GM23338 (cell line): Measurements from ENCODE around the gene CELA1. TPM values are rescaled to one million over a fixed set of nuclear protein-coding genes. Genes with fewer than 3 reads are reported as not detected.

Experiments used
- ATAC-seq: fragments of 200-7000 bp; cut with Tn5 transposase; 3 replicates; pipeline ENCODE4 v1.9.1; 2020
- DNase-seq: peaks from one replicate; pipeline ENCODE4 v3.0.0-alpha.2; 2015; ENCODE audit warnings: low spot score
- H2AFZ ChIP-seq: fragments of 200-600 bp; sonication (generic); 2 replicates; pipeline ENCODE4 v1.8.0; 2016; ENCODE audit warnings: antibody characterized with exemption, mild to moderate bottlenecking, moderate library complexity
- H3F3A ChIP-seq: fragments of 200-600 bp; sonication (generic); replicated peaks from 2 replicates; pipeline ENCODE4 v1.8.0; 2017; ENCODE audit warnings: antibody characterized with exemption, mixed run types, low read depth
- H3K27ac ChIP-seq: fragments of 200-600 bp; sonication (generic); 2 replicates; pipeline ENCODE4 v1.6.1; 2016; ENCODE audit warnings: low read depth
- H3K27me3 ChIP-seq: fragments of 200-600 bp; sonication (generic); 2 replicates; pipeline ENCODE4 v1.8.0; 2016; ENCODE audit warnings: mild to moderate bottlenecking, mixed run types, moderate library complexity; ENCODE audit not compliant: insufficient read depth
- H3K36me3 ChIP-seq: fragments of 200-600 bp; sonication (generic); 2 replicates; pipeline ENCODE4 v1.8.0; 2016; ENCODE audit warnings: mild to moderate bottlenecking; ENCODE audit not compliant: insufficient read depth
- H3K4me1 ChIP-seq: fragments of 200-600 bp; sonication (generic); 2 replicates; pipeline ENCODE4 v1.8.0; 2016; ENCODE audit warnings: mild to moderate bottlenecking, moderate library complexity; ENCODE audit not compliant: insufficient read depth
- H3K4me2 ChIP-seq: fragments of 200-600 bp; sonication (generic); 2 replicates; pipeline ENCODE4 v1.7.1; 2017; ENCODE audit warnings: mixed run types
- H3K4me3 ChIP-seq: fragments of 200-600 bp; sonication (generic); 2 replicates; pipeline ENCODE4 v1.6.1; 2016; ENCODE audit warnings: mixed run types
- H3K79me2 ChIP-seq: fragments of 200-600 bp; sonication (generic); replicated peaks from 2 replicates; pipeline ENCODE4 v1.8.0; 2017; ENCODE audit warnings: mild to moderate bottlenecking; ENCODE audit not compliant: insufficient read depth
- H3K9me2 ChIP-seq: fragments of 200-600 bp; sonication (generic); 2 replicates; pipeline ENCODE4 v1.8.0; 2017; ENCODE audit not compliant: insufficient read depth
- H4K20me1 ChIP-seq: fragments of 200-600 bp; sonication (generic); replicated peaks from 2 replicates; pipeline ENCODE4 v1.8.0; 2017; ENCODE audit warnings: mild to moderate bottlenecking; ENCODE audit not compliant: insufficient read depth
- H3K27ac Mint-ChIP-seq: 2 replicates; pipeline ENCODE4 v1.8.0; 2020; ENCODE audit warnings: inconsistent platforms, mild to moderate bottlenecking, moderate library complexity, mixed read lengths
- H3K27me3 Mint-ChIP-seq: 3 replicates; pipeline ENCODE4 v1.8.0; 2022; ENCODE audit warnings: low read depth, mild to moderate bottlenecking, moderate library complexity, mixed read lengths, inconsistent platforms; ENCODE audit not compliant: insufficient read depth, poor library complexity
- H3K36me3 Mint-ChIP-seq: 3 replicates; pipeline ENCODE4 v1.8.0; 2021; ENCODE audit warnings: low read depth, mild to moderate bottlenecking, inconsistent platforms, moderate library complexity, mixed read lengths
- H3K4me1 Mint-ChIP-seq: 3 replicates; pipeline ENCODE4 v1.8.0; 2020; ENCODE audit warnings: mild to moderate bottlenecking, inconsistent platforms, mixed read lengths
- H3K4me3 Mint-ChIP-seq: 3 replicates; pipeline ENCODE4 v1.8.0; 2021; ENCODE audit warnings: moderate library complexity, mild to moderate bottlenecking, inconsistent platforms, mixed read lengths
- H3K9me3 Mint-ChIP-seq: 3 replicates; pipeline ENCODE4 v1.8.0; 2020; ENCODE audit warnings: moderate library complexity, mild to moderate bottlenecking, inconsistent platforms, mixed read lengths
- CREB1 ChIP-seq: fragments of 250-450 bp; sonication (Bioruptor Pico); IDR thresholded peaks from 2 replicates; pipeline ENCODE4 v1.5.0; 2020; ENCODE audit warnings: low read depth, mild to moderate bottlenecking, moderate library complexity
- EZH2 ChIP-seq: fragments of 200-600 bp; sonication (generic); IDR thresholded peaks from one replicate; pipeline ENCODE4 v1.8.0; 2017; ENCODE audit warnings: antibody characterized with exemption, mild to moderate bottlenecking, low read depth; ENCODE audit not compliant: unreplicated experiment
- EZH2phosphoT487 ChIP-seq: fragments of 200-600 bp; sonication (generic); IDR thresholded peaks from one replicate; pipeline ENCODE4 v1.8.1; 2018; ENCODE audit warnings: antibody characterized with exemption; ENCODE audit not compliant: unreplicated experiment
- JUNB ChIP-seq: IDR thresholded peaks from one replicate; pipeline ENCODE4 v1.6.1; 2016; ENCODE audit warnings: antibody characterized with exemption; ENCODE audit not compliant: unreplicated experiment
- NANOG ChIP-seq: IDR thresholded peaks from 2 replicates; pipeline ENCODE4 v1.6.1; 2016; ENCODE audit warnings: antibody characterized with exemption, borderline replicate concordance
- POLR2AphosphoS5 ChIP-seq: IDR thresholded peaks from 2 replicates; pipeline ENCODE4 v1.6.1; 2016; ENCODE audit warnings: antibody characterized with exemption, low read depth
- STAT1 ChIP-seq: IDR thresholded peaks from one replicate; pipeline ENCODE4 v1.6.1; 2016; ENCODE audit warnings: antibody characterized with exemption; ENCODE audit not compliant: unreplicated experiment
- ZNF114 ChIP-seq: fragments of 250-450 bp; sonication (Bioruptor Pico); IDR thresholded peaks from 2 replicates; pipeline ENCODE4 v1.5.0; 2020; ENCODE audit warnings: mild to moderate bottlenecking, moderate library complexity
- ZNF331 ChIP-seq: fragments of 250-450 bp; sonication (Bioruptor Pico); IDR thresholded peaks from 2 replicates; pipeline ENCODE4 v1.5.0; 2020; ENCODE audit warnings: low read depth, mild to moderate bottlenecking, moderate library complexity
- polyA plus RNA-seq: library from polyadenylated mRNA; unstranded; fragments of >200 nt; fragmentation: Nextera tagmentation; extraction: Ambion mirVana; gene quantifications from 2 replicates; pipeline ENCODE4 v1.2.1, GENCODE V29; 2016
- total RNA-seq: library from RNA; depleted of rRNA; stranded (reverse); fragments of >200 nt; shearing (Covaris generic); gene quantifications from 2 replicates; pipeline ENCODE4 v1.2.3, GENCODE V29; 2014
- TF ChIP-seq, protein P1 (sequence below), 2 experiments: fragments of 200-600 bp in 1 of 2; sonication (generic) in 1 of 2; conservative IDR thresholded peaks; 2 replicates each; pipeline versions ENCODE4 v1.5.1 to v1.6.1; 2016 to 2017; ENCODE audit warnings: antibody characterized with exemption in 2 of 2, low read depth in 2 of 2, mild to moderate bottlenecking in 2 of 2, moderate library complexity in 1 of 2
- TF ChIP-seq, protein P2 (sequence below): IDR thresholded peaks from 2 replicates; pipeline ENCODE4 v1.6.1; 2016; ENCODE audit warnings: antibody characterized with exemption
- TF ChIP-seq, protein P3 (sequence below): fragments of 250-450 bp; sonication (Bioruptor Pico); IDR thresholded peaks from 2 replicates; pipeline ENCODE4 v1.5.0; 2020; ENCODE audit warnings: mild to moderate bottlenecking, moderate library complexity
- TF ChIP-seq, protein P4 (sequence below): IDR thresholded peaks from one replicate; pipeline ENCODE4 v1.6.1; 2018; ENCODE audit warnings: antibody characterized with exemption; ENCODE audit not compliant: unreplicated experiment

The CELA1 gene
- total and polyA plus RNA-seq, 2 experiments from 2014 or later, result not detected

DNA sequence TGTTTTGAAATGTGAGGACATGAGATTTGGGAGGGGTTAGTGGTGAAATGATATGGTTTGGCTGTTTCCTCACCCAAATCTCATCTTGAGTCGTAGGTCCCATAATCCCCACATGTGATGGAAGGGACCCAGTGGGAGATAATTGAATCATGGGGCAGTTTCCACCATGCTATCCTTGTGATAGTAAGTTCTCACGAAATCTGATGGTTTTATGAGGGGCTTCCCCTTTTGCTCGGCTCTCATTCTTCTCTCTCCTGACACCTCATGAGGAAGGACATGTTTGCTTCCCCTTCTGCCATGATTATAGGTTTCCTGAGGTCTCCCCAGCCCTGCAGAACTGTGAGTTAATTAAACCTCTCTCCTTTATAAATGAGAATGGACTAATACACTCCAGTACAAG is 26.7 kb upstream of the CELA1 start:
- Mint-ChIP-seq H3K9me3 (no peaks in the 10 kb centered on the region), H3K27me3 (no peaks in the 10 kb centered on the region), H3K36me3 (peaks cover 24% of the 10 kb centered on the region), H3K27ac (no peak overlapping the region), H3K4me1 (peaks cover 26% of the 10 kb centered on the region), H3K4me3 (no peak overlapping the region)
- no peak overlapping the region for H3K27ac ChIP-seq
- ATAC-seq, result no peak
- H3K4me1 ChIP-seq, result peaks cover 12% of the 10 kb centered on the region; the same call in 1 of the 2 replicates
- TF ChIP-seq CREB1 (CRISPR knock-in tag) (no peak), JUNB (no peak), ZNF331 (no peak), STAT1 (no peak), EZH2 (no peak), EZH2phosphoT487 (no peak), ZNF114 (CRISPR knock-in tag) (no peak), NANOG (no peak), POLR2AphosphoS5 (no peak)
- TF ChIP-seq, protein P1, sequence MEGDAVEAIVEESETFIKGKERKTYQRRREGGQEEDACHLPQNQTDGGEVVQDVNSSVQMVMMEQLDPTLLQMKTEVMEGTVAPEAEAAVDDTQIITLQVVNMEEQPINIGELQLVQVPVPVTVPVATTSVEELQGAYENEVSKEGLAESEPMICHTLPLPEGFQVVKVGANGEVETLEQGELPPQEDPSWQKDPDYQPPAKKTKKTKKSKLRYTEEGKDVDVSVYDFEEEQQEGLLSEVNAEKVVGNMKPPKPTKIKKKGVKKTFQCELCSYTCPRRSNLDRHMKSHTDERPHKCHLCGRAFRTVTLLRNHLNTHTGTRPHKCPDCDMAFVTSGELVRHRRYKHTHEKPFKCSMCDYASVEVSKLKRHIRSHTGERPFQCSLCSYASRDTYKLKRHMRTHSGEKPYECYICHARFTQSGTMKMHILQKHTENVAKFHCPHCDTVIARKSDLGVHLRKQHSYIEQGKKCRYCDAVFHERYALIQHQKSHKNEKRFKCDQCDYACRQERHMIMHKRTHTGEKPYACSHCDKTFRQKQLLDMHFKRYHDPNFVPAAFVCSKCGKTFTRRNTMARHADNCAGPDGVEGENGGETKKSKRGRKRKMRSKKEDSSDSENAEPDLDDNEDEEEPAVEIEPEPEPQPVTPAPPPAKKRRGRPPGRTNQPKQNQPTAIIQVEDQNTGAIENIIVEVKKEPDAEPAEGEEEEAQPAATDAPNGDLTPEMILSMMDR (conservative IDR thresholded peaks at IDR 0.05; ENCODE audit: low read depth in 2 of 2), result no peak
- TF ChIP-seq, protein P2, sequence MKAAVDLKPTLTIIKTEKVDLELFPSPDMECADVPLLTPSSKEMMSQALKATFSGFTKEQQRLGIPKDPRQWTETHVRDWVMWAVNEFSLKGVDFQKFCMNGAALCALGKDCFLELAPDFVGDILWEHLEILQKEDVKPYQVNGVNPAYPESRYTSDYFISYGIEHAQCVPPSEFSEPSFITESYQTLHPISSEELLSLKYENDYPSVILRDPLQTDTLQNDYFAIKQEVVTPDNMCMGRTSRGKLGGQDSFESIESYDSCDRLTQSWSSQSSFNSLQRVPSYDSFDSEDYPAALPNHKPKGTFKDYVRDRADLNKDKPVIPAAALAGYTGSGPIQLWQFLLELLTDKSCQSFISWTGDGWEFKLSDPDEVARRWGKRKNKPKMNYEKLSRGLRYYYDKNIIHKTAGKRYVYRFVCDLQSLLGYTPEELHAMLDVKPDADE, result no peak
- TF ChIP-seq, protein P3, sequence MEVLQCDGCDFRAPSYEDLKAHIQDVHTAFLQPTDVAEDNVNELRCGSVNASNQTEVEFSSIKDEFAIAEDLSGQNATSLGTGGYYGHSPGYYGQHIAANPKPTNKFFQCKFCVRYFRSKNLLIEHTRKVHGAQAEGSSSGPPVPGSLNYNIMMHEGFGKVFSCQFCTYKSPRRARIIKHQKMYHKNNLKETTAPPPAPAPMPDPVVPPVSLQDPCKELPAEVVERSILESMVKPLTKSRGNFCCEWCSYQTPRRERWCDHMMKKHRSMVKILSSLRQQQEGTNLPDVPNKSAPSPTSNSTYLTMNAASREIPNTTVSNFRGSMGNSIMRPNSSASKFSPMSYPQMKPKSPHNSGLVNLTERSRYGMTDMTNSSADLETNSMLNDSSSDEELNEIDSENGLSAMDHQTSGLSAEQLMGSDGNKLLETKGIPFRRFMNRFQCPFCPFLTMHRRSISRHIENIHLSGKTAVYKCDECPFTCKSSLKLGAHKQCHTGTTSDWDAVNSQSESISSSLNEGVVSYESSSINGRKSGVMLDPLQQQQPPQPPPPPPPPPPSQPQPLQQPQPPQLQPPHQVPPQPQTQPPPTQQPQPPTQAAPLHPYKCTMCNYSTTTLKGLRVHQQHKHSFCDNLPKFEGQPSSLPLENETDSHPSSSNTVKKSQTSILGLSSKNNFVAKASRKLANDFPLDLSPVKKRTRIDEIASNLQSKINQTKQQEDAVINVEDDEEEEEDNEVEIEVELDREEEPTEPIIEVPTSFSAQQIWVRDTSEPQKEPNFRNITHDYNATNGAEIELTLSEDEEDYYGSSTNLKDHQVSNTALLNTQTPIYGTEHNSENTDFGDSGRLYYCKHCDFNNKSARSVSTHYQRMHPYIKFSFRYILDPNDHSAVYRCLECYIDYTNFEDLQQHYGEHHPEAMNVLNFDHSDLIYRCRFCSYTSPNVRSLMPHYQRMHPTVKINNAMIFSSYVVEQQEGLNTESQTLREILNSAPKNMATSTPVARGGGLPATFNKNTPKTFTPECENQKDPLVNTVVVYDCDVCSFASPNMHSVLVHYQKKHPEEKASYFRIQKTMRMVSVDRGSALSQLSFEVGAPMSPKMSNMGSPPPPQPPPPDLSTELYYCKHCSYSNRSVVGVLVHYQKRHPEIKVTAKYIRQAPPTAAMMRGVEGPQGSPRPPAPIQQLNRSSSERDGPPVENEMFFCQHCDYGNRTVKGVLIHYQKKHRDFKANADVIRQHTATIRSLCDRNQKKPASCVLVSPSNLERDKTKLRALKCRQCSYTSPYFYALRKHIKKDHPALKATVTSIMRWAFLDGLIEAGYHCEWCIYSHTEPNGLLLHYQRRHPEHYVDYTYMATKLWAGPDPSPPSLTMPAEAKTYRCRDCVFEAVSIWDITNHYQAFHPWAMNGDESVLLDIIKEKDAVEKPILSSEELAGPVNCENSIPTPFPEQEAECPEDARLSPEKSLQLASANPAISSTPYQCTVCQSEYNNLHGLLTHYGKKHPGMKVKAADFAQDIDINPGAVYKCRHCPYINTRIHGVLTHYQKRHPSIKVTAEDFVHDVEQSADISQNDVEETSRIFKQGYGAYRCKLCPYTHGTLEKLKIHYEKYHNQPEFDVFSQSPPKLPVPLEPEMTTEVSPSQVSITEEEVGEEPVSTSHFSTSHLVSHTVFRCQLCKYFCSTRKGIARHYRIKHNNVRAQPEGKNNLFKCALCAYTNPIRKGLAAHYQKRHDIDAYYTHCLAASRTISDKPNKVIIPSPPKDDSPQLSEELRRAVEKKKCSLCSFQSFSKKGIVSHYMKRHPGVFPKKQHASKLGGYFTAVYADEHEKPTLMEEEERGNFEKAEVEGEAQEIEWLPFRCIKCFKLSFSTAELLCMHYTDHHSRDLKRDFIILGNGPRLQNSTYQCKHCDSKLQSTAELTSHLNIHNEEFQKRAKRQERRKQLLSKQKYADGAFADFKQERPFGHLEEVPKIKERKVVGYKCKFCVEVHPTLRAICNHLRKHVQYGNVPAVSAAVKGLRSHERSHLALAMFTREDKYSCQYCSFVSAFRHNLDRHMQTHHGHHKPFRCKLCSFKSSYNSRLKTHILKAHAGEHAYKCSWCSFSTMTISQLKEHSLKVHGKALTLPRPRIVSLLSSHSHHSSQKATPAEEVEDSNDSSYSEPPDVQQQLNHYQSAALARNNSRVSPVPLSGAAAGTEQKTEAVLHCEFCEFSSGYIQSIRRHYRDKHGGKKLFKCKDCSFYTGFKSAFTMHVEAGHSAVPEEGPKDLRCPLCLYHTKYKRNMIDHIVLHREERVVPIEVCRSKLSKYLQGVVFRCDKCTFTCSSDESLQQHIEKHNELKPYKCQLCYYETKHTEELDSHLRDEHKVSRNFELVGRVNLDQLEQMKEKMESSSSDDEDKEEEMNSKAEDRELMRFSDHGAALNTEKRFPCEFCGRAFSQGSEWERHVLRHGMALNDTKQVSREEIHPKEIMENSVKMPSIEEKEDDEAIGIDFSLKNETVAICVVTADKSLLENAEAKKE (CRISPR knock-in tag), result no peak
- TF ChIP-seq, protein P4, sequence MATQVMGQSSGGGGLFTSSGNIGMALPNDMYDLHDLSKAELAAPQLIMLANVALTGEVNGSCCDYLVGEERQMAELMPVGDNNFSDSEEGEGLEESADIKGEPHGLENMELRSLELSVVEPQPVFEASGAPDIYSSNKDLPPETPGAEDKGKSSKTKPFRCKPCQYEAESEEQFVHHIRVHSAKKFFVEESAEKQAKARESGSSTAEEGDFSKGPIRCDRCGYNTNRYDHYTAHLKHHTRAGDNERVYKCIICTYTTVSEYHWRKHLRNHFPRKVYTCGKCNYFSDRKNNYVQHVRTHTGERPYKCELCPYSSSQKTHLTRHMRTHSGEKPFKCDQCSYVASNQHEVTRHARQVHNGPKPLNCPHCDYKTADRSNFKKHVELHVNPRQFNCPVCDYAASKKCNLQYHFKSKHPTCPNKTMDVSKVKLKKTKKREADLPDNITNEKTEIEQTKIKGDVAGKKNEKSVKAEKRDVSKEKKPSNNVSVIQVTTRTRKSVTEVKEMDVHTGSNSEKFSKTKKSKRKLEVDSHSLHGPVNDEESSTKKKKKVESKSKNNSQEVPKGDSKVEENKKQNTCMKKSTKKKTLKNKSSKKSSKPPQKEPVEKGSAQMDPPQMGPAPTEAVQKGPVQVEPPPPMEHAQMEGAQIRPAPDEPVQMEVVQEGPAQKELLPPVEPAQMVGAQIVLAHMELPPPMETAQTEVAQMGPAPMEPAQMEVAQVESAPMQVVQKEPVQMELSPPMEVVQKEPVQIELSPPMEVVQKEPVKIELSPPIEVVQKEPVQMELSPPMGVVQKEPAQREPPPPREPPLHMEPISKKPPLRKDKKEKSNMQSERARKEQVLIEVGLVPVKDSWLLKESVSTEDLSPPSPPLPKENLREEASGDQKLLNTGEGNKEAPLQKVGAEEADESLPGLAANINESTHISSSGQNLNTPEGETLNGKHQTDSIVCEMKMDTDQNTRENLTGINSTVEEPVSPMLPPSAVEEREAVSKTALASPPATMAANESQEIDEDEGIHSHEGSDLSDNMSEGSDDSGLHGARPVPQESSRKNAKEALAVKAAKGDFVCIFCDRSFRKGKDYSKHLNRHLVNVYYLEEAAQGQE, result no peak
- H3K4me2 ChIP-seq, result no peak overlapping the region
- no peaks in the 10 kb centered on the region for H3K9me2 ChIP-seq
- H2AFZ ChIP-seq, result no peak overlapping the region
- H3K4me3 ChIP-seq, result no peak overlapping the region
- no peak for DNase-seq
- no peaks in the 10 kb centered on the region; the same call in 1 of the 2 replicates for H4K20me1 ChIP-seq
- H3K27me3 ChIP-seq, result no peaks in the 10 kb centered on the region
- peaks cover 4% of the 10 kb centered on the region; the same call in 1 of the 2 replicates for H3K36me3 ChIP-seq
- no peaks in the 10 kb centered on the region for H3K79me2 ChIP-seq
- H3F3A ChIP-seq, result 0 out of 2 replicates have a peak, but pooled peaks cover 2% of the 10 kb centered on the region
